Right lobe of liver (tissue), 6 donors: Measurements from ENCODE around the gene DSCAM. TPM values are rescaled to one million over a fixed set of nuclear protein-coding genes. Genes with fewer than 3 reads are reported as not detected.

Experiments used
- ATAC-seq, 4 donors: fragments of 200-7000 bp; cut with Tn5 transposase; one replicate each; pipeline ENCODE4 v1.9.1; 2020; ENCODE audit warnings: mild to moderate bottlenecking in 4 of 4, moderate library complexity in 4 of 4
- DNase-seq, 3 donors: peaks; one replicate each; pipeline ENCODE4 v3.0.0-alpha.2; 2020
- H3K27ac ChIP-seq, 3 donors: fragments of 200-600 bp; one replicate each; pipeline ENCODE4 v1.8.0; 2022
- H3K27me3 ChIP-seq, 2 donors: fragments of 200-600 bp; one replicate each; pipeline ENCODE4 v1.8.0; 2022
- H3K36me3 ChIP-seq, 4 donors: fragments of 200-600 bp; sonication (generic) in 1 of 4; one replicate each; pipeline versions ENCODE4 v1.5.1 to v1.8.0; 2017 to 2022; ENCODE audit warnings: control low read depth in 1 of 4
- H3K4me1 ChIP-seq, 4 donors: fragments of 200-600 bp; sonication (generic) in 1 of 4; one replicate each; pipeline versions ENCODE4 v1.5.1 to v1.8.0; 2017 to 2022; ENCODE audit warnings: control low read depth in 1 of 4
- H3K4me3 ChIP-seq, 3 donors: fragments of 200-600 bp; one replicate each; pipeline ENCODE4 v1.8.0; 2022
- H3K9me3 ChIP-seq, 4 donors: fragments of 200-600 bp; sonication (generic) in 1 of 4; one replicate each; pipeline versions ENCODE4 v1.5.1 to v1.8.0; 2017 to 2022; ENCODE audit warnings: control low read depth in 1 of 4
- POLR2A ChIP-seq: fragments of 450-650 bp; IDR thresholded peaks from one replicate; pipeline ENCODE4 v1.6.1; 2017; ENCODE audit warnings: antibody characterized with exemption, mild to moderate bottlenecking
- WGBS: methylation state at CpG from one replicate; pipeline ENCODE4 v1.1.6; 2018; ENCODE audit warnings: low coverage, low lambda C conversion rate; ENCODE audit not compliant: insufficient coverage; ENCODE audit errors: missing lambda C conversion rate; 5-methylcytosine and 5-hydroxymethylcytosine counted together
- intact Hi-C, 2 donors: fragments of 100-400 bp; cut with DNase I; formaldehyde crosslinking; loops; one replicate each; pipeline versions ENCODE4 v1.11.2 to v1.14.1; 2022
- total RNA-seq, 6 experiments: library from RNA; depleted of rRNA in 2 of 6; stranded (reverse); fragments of >200 nt in 2 of 6; fragmentation: NEBNext Ultra II Directional in 3 of 6; extraction: Animal tissue kit (Norgen Biotek cat#: 25700) in 3 of 6; gene quantifications; one replicate each; pipeline versions ENCODE4 v1.1.0 to v1.2.4, GENCODE V29; 2016 to 2023
- TF ChIP-seq, protein P1 (sequence below), 4 donors: fragments of 200-600 bp in 3 of 4; fragments of 450-650 bp in 1 of 4; IDR thresholded peaks; one replicate each; pipeline versions ENCODE4 v1.5.1 to v1.8.0; 2016 to 2022; ENCODE audit warnings: antibody characterized with exemption in 4 of 4, mild to moderate bottlenecking in 2 of 4
- donor health status: DM: no; HTN: yes; CAD: no.
- donor health status: DM: no; HTN: no; CAD: no.
- donor health status: DM: no; HTN: no; CAD: no.
- donor health status: DM: no; HTN: yes; CAD: no.
- donor health status: DM: no; HTN: yes; CAD: no.

Gene DSCAM
- total RNA-seq, 6 experiments from 2014 or later = 0.04 to 0.16 (median 0.06) TPM; not detected in 2

DNA sequence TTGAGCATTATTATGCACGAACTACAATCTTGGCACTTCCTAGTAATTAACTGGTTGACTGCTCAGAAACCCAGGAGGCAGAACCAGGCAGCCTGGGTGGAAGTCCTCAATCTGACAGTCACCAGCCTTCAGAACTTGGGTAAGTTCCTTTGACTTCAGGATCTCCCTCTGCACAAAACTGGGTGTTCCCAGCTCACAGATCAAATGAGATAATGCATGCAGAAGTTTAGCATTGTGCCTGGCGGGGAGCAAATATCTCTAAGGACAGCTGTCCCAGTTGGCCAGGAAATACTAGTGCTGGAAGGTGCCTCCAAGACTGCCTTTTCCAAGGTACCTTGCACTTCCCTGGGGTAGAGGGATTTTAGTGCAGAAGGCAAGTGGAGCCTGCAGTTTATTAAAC, 684.9 kb downstream of the DSCAM start:
- no peaks in the 10 kb centered on the region for H3K27me3 ChIP-seq

DNA sequence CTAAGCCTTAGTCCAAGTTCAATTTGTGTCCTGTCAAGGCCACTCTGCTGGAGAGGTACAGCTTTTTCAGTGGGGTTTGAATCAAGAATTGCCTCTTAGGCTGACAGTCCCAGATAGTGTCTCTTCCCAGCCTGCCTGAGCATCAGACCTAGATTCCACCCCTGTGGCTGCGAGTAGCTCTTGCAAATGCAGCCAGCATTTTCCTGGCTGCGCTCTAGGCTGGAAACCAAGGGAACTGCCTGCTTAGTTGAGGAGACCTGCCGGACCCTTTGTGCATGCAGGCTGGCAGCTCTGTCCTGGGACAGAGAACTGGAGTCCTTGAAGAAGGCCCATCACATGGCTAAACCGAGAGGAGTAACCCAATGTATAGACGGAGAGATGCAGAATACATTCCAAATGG, 686.0 kb downstream of the DSCAM start:
- no peaks in the 10 kb centered on the region for H3K36me3 ChIP-seq
- no peaks in the 10 kb centered on the region for H3K9me3 ChIP-seq
- H3K27me3 ChIP-seq = no peaks in the 10 kb centered on the region
- no peak overlapping the region for H3K4me3 ChIP-seq
- no peak for ATAC-seq
- no peaks in the 10 kb centered on the region for H3K4me1 ChIP-seq
- WGBS = 25% methylated on average over 2 of the region's 5 CpGs
- no peak for DNase-seq
- TF ChIP-seq, protein P1, sequence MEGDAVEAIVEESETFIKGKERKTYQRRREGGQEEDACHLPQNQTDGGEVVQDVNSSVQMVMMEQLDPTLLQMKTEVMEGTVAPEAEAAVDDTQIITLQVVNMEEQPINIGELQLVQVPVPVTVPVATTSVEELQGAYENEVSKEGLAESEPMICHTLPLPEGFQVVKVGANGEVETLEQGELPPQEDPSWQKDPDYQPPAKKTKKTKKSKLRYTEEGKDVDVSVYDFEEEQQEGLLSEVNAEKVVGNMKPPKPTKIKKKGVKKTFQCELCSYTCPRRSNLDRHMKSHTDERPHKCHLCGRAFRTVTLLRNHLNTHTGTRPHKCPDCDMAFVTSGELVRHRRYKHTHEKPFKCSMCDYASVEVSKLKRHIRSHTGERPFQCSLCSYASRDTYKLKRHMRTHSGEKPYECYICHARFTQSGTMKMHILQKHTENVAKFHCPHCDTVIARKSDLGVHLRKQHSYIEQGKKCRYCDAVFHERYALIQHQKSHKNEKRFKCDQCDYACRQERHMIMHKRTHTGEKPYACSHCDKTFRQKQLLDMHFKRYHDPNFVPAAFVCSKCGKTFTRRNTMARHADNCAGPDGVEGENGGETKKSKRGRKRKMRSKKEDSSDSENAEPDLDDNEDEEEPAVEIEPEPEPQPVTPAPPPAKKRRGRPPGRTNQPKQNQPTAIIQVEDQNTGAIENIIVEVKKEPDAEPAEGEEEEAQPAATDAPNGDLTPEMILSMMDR (IDR thresholded peaks at IDR 0.05) = no peak
- TF ChIP-seq POLR2A = no peak
- intact Hi-C loops = no loop called here
- no peak overlapping the region for H3K27ac ChIP-seq

More for the DNA sequence above, 684.9 kb downstream of the DSCAM start:
- DNase-seq = no peak
- no peaks in the 10 kb centered on the region for H3K36me3 ChIP-seq
- WGBS = 18% methylated on average over 2 of the region's 2 CpGs
- H3K27ac ChIP-seq = no peak overlapping the region
- H3K4me1 ChIP-seq = no peaks in the 10 kb centered on the region
- intact Hi-C loops = no loop called here
- ATAC-seq = no peak
- H3K9me3 ChIP-seq = no peaks in the 10 kb centered on the region
- H3K4me3 ChIP-seq = no peak overlapping the region
- TF ChIP-seq POLR2A = no peak
- TF ChIP-seq, protein P1 (IDR thresholded peaks at IDR 0.05) = no peak

DNA sequence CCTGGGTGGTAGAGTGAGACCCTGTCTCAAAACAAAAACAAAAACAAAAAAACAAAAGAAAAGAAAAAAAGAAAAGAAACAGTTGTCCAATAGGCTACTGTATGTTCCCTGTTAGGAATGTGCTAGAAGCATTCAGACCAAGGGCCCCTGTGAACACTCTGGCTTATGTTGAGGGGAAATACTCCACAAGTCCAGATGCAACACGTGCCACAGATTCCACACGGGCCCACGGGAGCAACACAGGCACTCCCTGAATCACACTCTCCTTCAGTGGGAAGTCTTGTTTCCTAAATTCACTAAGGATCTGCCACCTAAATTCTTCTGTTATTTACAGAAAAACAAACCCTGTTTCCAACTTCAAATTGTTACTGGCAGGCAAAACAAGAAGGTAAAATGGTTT, 688.6 kb downstream of the DSCAM start:
- WGBS = 26% methylated on average over 3 of the region's 3 CpGs
- Histone ChIP-seq H3K9me3 (no peaks in the 10 kb centered on the region), H3K27me3 (no peaks in the 10 kb centered on the region), H3K4me3 (no peak overlapping the region), H3K36me3 (no peaks in the 10 kb centered on the region), H3K4me1 (no peaks in the 10 kb centered on the region), H3K27ac (no peak overlapping the region)
- no peak for TF ChIP-seq POLR2A
- TF ChIP-seq, protein P1 (IDR thresholded peaks at IDR 0.05) = no peak
- ATAC-seq = no peak
- DNase-seq = no peak
- intact Hi-C loops = no loop called here

DNA sequence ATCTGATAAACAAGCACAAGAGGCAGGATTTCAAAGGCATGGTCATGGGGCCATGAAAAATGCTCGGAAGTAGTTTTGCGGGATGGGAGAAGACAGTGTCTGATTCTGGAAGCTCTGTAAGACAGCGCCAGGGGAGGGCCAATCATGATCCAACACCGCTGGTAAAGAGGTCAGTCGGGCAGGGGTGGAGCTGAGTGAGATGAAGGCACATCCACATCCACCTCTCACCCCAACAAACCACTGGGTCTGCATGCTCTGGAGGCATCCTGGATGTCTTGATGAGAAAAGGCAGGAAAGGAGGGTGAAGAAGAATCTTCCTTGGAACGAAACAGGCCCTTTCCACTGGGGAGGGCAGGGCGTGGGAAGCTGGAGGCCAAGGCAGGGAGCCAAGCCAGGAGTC, 691.4 kb downstream of the DSCAM start:
- ATAC-seq (no peak), DNase-seq (no peak)
- no peaks in the 10 kb centered on the region for H3K4me1 ChIP-seq
- no peak for TF ChIP-seq POLR2A
- TF ChIP-seq, protein P1 (IDR thresholded peaks at IDR 0.05) = no peak
- WGBS = 51% methylated on average over 7 of the region's 7 CpGs
- no peak overlapping the region for H3K27ac ChIP-seq
- H3K27me3 ChIP-seq = no peaks in the 10 kb centered on the region
- H3K9me3 ChIP-seq = no peaks in the 10 kb centered on the region
- no peaks in the 10 kb centered on the region for H3K36me3 ChIP-seq
- H3K4me3 ChIP-seq = no peak overlapping the region
- intact Hi-C loops = no loop called here

DNA sequence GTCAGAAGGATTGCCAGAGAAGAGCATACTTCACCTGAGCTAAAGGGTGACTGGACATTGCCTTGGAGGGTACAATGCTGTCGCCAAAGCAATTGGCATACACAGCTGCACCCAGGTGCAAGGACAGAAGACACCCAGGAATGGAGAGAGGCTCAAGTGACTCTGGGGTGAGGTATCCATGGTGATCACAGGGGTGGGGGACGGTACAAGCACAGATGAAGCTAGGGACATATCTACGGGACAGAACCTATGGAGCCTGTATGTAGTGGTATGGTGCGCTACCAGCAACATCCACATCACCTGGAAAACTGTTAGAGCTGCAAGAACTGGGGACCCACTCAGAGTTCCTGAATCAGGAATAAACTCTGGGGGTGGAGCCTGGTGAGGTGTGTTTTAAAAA, 693.6 kb downstream of the DSCAM start:
- Histone ChIP-seq H3K27me3 (no peaks in the 10 kb centered on the region), H3K9me3 (no peaks in the 10 kb centered on the region), H3K36me3 (no peaks in the 10 kb centered on the region), H3K4me1 (no peaks in the 10 kb centered on the region), H3K4me3 (no peak overlapping the region), H3K27ac (no peak overlapping the region)
- TF ChIP-seq, protein P1 (IDR thresholded peaks at IDR 0.05) = no peak
- no peak for TF ChIP-seq POLR2A
- ATAC-seq = no peak
- 65% methylated on average over 2 of the region's 4 CpGs for WGBS
- intact Hi-C loops = no loop called here
- no peak for DNase-seq
